H9 (cell line): ENCODE results near the gene CACNA1G. TPM values are rescaled to one million over a fixed set of nuclear protein-coding genes. Genes with fewer than 3 reads are reported as not detected.

Experiments
- DNase-seq: peaks from one replicate; pipeline ENCODE4 v3.0.0-alpha.2; 2017
- H2AFZ ChIP-seq: one replicate; pipeline ENCODE4 v1.6.1; 2013; ENCODE audit warnings: mild to moderate bottlenecking, low read length, control low read depth, moderate library complexity
- H2AK5ac ChIP-seq: 2 replicates; pipeline ENCODE4 v1.6.1; 2013; ENCODE audit warnings: low read length, control low read depth, mixed read lengths; ENCODE audit not compliant: insufficient read length
- H2BK120ac ChIP-seq: one replicate; pipeline ENCODE4 v1.6.1; 2013; ENCODE audit warnings: low read depth, mild to moderate bottlenecking, low read length, control low read depth, inconsistent platforms; ENCODE audit not compliant: poor library complexity, severe bottlenecking
- H2BK12ac ChIP-seq: 2 replicates; pipeline ENCODE4 v1.6.1; 2013; ENCODE audit warnings: low read length, control low read depth, mixed read lengths, low read depth; ENCODE audit not compliant: insufficient read length
- H2BK15ac ChIP-seq: 2 replicates; pipeline ENCODE4 v1.6.1; 2013; ENCODE audit warnings: low read depth, low read length, control low read depth
- H2BK20ac ChIP-seq: one replicate; pipeline ENCODE4 v1.6.1; 2013; ENCODE audit warnings: low read depth, mild to moderate bottlenecking, low read length, control low read depth, inconsistent platforms; ENCODE audit not compliant: poor library complexity, severe bottlenecking
- H2BK5ac ChIP-seq: 2 replicates; pipeline ENCODE4 v1.6.1; 2013; ENCODE audit warnings: low read length, control low read depth, mixed read lengths; ENCODE audit not compliant: insufficient read length
- H3K14ac ChIP-seq: 2 replicates; pipeline ENCODE4 v1.6.1; 2013; ENCODE audit warnings: low read length, control low read depth; ENCODE audit not compliant: insufficient read depth
- H3K18ac ChIP-seq: 2 replicates; pipeline ENCODE4 v1.6.1; 2013; ENCODE audit warnings: low read depth, mild to moderate bottlenecking, mixed read lengths, low read length, control low read depth; ENCODE audit not compliant: insufficient read length
- H3K23ac ChIP-seq: 2 replicates; pipeline ENCODE4 v1.6.1; 2013; ENCODE audit warnings: low read length, control low read depth, mixed read lengths, low read depth; ENCODE audit not compliant: insufficient read length
- H3K23me2 ChIP-seq: 2 replicates; pipeline ENCODE4 v1.6.1; 2013; ENCODE audit warnings: low read depth, mild to moderate bottlenecking, mixed read lengths, low read length, control low read depth; ENCODE audit not compliant: insufficient read length, poor library complexity, severe bottlenecking
- H3K27ac ChIP-seq: 2 replicates; pipeline ENCODE4 v1.5.1; 2013; ENCODE audit warnings: low read length, control low read depth, mixed read lengths, low read depth; ENCODE audit not compliant: insufficient read length
- H3K27me3 ChIP-seq: 2 replicates; pipeline ENCODE4 v1.6.1; 2013; ENCODE audit warnings: low read length, control low read depth, inconsistent platforms; ENCODE audit not compliant: insufficient read depth
- H3K4ac ChIP-seq: 2 replicates; pipeline ENCODE4 v1.6.1; 2013; ENCODE audit warnings: low read depth, mild to moderate bottlenecking, control low read depth, inconsistent platforms, low read length, moderate library complexity
- H3K4me1 ChIP-seq: 2 replicates; pipeline ENCODE4 v1.6.1; 2013; ENCODE audit warnings: low read length, control low read depth, inconsistent platforms; ENCODE audit not compliant: insufficient read depth
- H3K4me2 ChIP-seq: 2 replicates; pipeline ENCODE4 v1.6.1; 2013; ENCODE audit warnings: low read length, control low read depth, mixed read lengths; ENCODE audit not compliant: insufficient read length, insufficient read depth
- H3K56ac ChIP-seq: 2 replicates; pipeline ENCODE4 v1.6.1; 2013; ENCODE audit warnings: low read depth, mild to moderate bottlenecking, mixed read lengths, low read length, control low read depth; ENCODE audit not compliant: insufficient read length
- H3K79me1 ChIP-seq: 2 replicates; pipeline ENCODE4 v1.6.1; 2013; ENCODE audit warnings: low read depth, mild to moderate bottlenecking, moderate library complexity, low read length, control low read depth, inconsistent platforms; ENCODE audit not compliant: insufficient read depth, poor library complexity, severe bottlenecking
- H3K79me2 ChIP-seq: 2 replicates; pipeline ENCODE4 v1.6.1; 2013; ENCODE audit warnings: low read length, control low read depth, inconsistent platforms; ENCODE audit not compliant: insufficient read depth
- H3K9ac ChIP-seq: 2 replicates; pipeline ENCODE4 v1.6.1; 2013; ENCODE audit warnings: low read length, control low read depth, mixed read lengths; ENCODE audit not compliant: insufficient read length; ENCODE audit errors: extremely low read depth
- H3K9me3 ChIP-seq: one replicate; pipeline ENCODE4 v1.6.1; 2013; ENCODE audit warnings: low read depth, low read length, inconsistent platforms; ENCODE audit not compliant: control insufficient read depth
- H3T11ph ChIP-seq: one replicate; pipeline ENCODE4 v1.6.1; 2013; ENCODE audit warnings: mild to moderate bottlenecking, low read length, control low read depth, inconsistent platforms
- H4K20me1 ChIP-seq: one replicate; pipeline ENCODE4 v1.6.1; 2013; ENCODE audit not compliant: control insufficient read depth, insufficient read length, insufficient read depth
- H4K5ac ChIP-seq: 2 replicates; pipeline ENCODE4 v1.6.1; 2013; ENCODE audit warnings: low read depth, mild to moderate bottlenecking, mixed read lengths, low read length, control low read depth; ENCODE audit not compliant: insufficient read length
- H4K8ac ChIP-seq: replicated peaks from 2 replicates; pipeline ENCODE4 v1.6.1; 2013; ENCODE audit warnings: low read length, control low read depth, mixed read lengths, low read depth; ENCODE audit not compliant: insufficient read length
- H4K91ac ChIP-seq: 2 replicates; pipeline ENCODE4 v1.6.1; 2013; ENCODE audit warnings: low read depth, mild to moderate bottlenecking, moderate library complexity, mixed read lengths, low read length, control low read depth; ENCODE audit not compliant: insufficient read length
- H3K27ac Mint-ChIP-seq, 3 experiments: 2 replicates in 2 of 3; 3 replicates in 1 of 3; pipeline ENCODE4 v1.8.0; 2020 to 2021; ENCODE audit warnings: mixed read lengths in 3 of 3, mild to moderate bottlenecking in 1 of 3, moderate library complexity in 1 of 3
- H3K27me3 Mint-ChIP-seq: 2 replicates; pipeline ENCODE4 v1.8.0; 2021; ENCODE audit warnings: low read depth, mild to moderate bottlenecking, moderate library complexity, mixed read lengths
- H3K36me3 Mint-ChIP-seq, 3 experiments: 2 replicates in 2 of 3; 3 replicates in 1 of 3; pipeline ENCODE4 v1.8.0; 2020 to 2021; ENCODE audit warnings: low read depth in 3 of 3, mixed read lengths in 3 of 3; ENCODE audit not compliant: insufficient read depth in 1 of 3
- H3K4me1 Mint-ChIP-seq, 2 experiments: 2 replicates each; pipeline ENCODE4 v1.8.0; 2020; ENCODE audit warnings: mixed read lengths in 2 of 2
- H3K4me3 Mint-ChIP-seq, 2 experiments: 2 replicates in 1 of 2; 3 replicates in 1 of 2; pipeline ENCODE4 v1.8.0; 2020 to 2021; ENCODE audit warnings: mild to moderate bottlenecking in 2 of 2, mixed read lengths in 2 of 2, moderate library complexity in 1 of 2
- H3K9me3 Mint-ChIP-seq, 2 experiments: 2 replicates in 1 of 2; 3 replicates in 1 of 2; pipeline ENCODE4 v1.8.0; 2020; ENCODE audit warnings: mild to moderate bottlenecking in 2 of 2, mixed read lengths in 2 of 2, moderate library complexity in 1 of 2
- CTCF ChIP-seq: fragments of 200-600 bp; sonication (generic); conservative IDR thresholded peaks from 3 replicates; pipeline ENCODE4 v1.8.0; 2021; ENCODE audit warnings: antibody characterized with exemption, mild to moderate bottlenecking
- WGBS: extraction: QIAGEN DNeasy Blood & Tissue Kit; methylation state at CpG from one replicate; pipeline ENCODE4 v1.1.7; 2013; ENCODE audit warnings: missing lambda C conversion rate, low lambda C conversion rate, mixed read lengths; ENCODE audit not compliant: insufficient read length; ENCODE audit errors: extremely low coverage; 5-methylcytosine and 5-hydroxymethylcytosine counted together
- total RNA-seq: library from RNA; stranded (reverse); gene quantifications from 2 replicates; pipeline ENCODE4 v1.2.1, GENCODE V29; 2021

The CACNA1G gene
- total RNA-seq, 1 experiment from 2014 or later = 1.5 TPM

- DNase-seq = no peak
- Histone ChIP-seq H3K79me2 (no peaks in the 10 kb centered on the region), H2BK20ac (no peak overlapping the region), H2AK5ac (no peak overlapping the region), H3K56ac (no peak overlapping the region), H3K23ac (no peak overlapping the region), H4K20me1 (peaks cover under 1% of the 10 kb centered on the region), H4K8ac (no peak overlapping the region), H2BK120ac (no peak overlapping the region), H3K18ac (no peak overlapping the region), H3K27me3 (no peaks in the 10 kb centered on the region), H3K4ac (no peak overlapping the region), H3K4me1 (no peaks in the 10 kb centered on the region), H4K5ac (no peak overlapping the region), H3K9ac (no peak overlapping the region), H2BK15ac (no peak overlapping the region), H3T11ph (no peak overlapping the region), H3K23me2 (no peaks in the 10 kb centered on the region), H3K27ac (no peak overlapping the region), H3K14ac (no peak overlapping the region), H4K91ac (no peak overlapping the region), H3K9me3 (no peaks in the 10 kb centered on the region), H2BK12ac (no peak overlapping the region), H3K4me2 (no peak overlapping the region), H3K79me1 (no peaks in the 10 kb centered on the region), H2BK5ac (no peak overlapping the region), H2AFZ (no peak overlapping the region)
- H3K27me3 Mint-ChIP-seq = peaks cover 9% of the 10 kb centered on the region
- H3K36me3 Mint-ChIP-seq = peaks cover 0 to 2% (median 0%) of the 10 kb centered on the region in 3 experiments; a peak in 3 of 7 replicates
- peaks cover 25 to 39% of the 10 kb centered on the region in 2 experiments for H3K4me1 Mint-ChIP-seq
- H3K9me3 Mint-ChIP-seq = no peaks in the 10 kb centered on the region
- no peak for TF ChIP-seq CTCF
- WGBS = no CpG with 5 or more reads among the region's 10 CpGs
- H3K27ac Mint-ChIP-seq = no peak overlapping the region; a peak in 1 of 7 replicates
- no peak overlapping the region for H3K4me3 Mint-ChIP-seq
Measured at GRCh38 chr17:50589095-50589705, 28.7 kb downstream of the CACNA1G start.
